Posterior cingulate gyrus (tissue), 11 donors: ENCODE results near the gene UBA7.

Experiments
- DNase-seq, 10 donors: peaks; one replicate each; pipeline versions ENCODE4 v3.0.0 to v3.0.0-alpha.2; 2020 to 2021; ENCODE audit warnings: mixed read lengths in 3 of 10
- intact Hi-C: fragments of 100-400 bp; cut with DNase I; formaldehyde crosslinking; loops from one replicate; pipeline ENCODE4 v1.15.1; 2023

UBA7 gene

DNA sequence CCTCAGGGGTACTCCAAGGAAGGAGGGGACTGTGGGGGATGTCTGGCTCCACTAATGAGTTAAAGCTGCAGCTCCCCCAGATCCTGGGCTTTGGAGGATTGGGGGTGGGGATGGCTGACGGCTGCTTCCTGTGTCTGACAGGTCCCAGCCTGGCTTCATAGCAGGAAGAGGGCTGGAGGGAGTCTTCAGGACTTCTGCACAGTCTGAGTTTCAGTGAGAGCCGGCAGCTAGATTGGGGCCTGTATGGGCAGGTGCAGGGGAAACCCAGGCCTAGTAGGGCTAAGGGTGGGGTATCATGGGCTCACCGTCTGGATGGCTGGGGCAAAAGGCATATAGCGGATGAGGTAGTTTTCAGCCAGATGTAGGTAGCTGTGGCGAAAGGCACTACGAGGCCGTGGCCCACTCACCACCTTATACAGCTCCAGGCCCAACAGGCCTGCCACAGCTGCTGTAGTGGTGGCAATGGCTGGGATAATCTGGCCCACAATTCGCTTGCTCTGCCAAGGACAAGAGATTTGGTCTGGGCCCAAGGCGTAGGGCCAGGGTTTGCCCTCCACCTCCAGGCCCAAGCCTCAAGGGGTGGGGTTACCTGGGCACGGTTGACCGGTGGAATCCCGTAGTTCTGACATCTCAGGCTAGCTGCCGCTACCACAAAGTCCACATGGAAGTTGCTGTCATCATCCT is 6.2 kb downstream of the UBA7 start:
- intact Hi-C loops: no loop called here
- DNase-seq: no peak

DNA sequence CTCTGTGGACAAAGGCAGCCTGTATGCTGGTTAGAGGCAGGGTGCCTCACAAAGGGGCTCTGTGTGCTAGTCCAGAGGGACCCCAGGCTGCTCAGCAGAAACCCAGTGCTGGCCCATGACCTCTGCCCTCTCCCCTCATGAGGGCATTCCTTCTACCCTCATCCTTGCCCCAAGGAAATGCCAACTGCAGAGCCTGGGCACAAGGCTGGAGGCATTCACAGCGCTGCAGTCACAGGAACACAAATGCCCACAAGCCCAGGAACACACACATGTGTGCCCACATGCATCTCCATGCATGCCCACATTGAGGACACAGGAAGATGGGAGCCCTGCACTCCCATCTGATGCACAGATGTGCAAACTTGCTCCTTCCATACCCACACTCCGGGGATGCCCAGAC is 6.9 kb downstream of the UBA7 start:
- no peak for DNase-seq
- intact Hi-C loops: no loop called here

DNA sequence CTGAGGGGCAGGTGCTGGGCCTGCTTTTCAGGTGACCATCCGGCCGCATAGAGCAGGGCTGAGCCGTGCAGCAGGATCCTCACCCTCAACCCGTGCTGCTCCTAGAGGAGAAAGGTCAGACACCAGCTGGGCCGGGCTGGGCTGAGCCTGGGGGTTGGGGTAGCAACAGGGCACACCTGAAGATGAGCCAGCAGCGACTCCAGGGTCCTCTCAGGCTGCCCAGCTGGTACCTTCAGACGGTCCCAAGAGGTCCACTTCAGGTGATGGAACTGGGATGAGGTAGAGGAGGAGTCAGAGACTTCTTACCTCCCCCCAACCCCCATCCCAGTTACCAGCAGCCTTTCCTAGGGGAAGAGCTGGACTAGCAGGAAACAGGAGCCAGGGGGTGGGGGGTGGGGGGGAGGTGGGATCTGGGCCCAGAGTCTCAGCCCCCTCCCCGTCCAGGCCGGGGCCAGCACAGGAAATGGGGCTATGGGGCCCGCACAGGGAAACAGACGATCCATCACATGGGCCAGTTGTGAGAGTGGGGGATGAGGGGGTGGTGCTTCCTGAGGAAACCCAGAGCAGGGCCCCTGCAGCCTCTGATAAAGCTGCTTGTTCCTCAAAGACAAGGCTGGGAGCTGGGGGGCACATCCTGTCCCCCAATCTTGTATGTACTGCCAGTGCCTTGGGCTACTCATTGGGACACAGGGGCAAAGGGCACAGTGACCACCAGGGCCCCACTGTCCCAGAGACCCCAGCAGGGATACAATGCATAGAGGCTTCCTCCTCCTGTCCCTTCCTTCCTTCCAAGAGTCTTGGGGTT is 7.7 kb downstream of the UBA7 start:
- DNase-seq: peak in 4 of 10 donors; percentile 16 to 84 (median 53)
- intact Hi-C loops: no loop called here

DNA sequence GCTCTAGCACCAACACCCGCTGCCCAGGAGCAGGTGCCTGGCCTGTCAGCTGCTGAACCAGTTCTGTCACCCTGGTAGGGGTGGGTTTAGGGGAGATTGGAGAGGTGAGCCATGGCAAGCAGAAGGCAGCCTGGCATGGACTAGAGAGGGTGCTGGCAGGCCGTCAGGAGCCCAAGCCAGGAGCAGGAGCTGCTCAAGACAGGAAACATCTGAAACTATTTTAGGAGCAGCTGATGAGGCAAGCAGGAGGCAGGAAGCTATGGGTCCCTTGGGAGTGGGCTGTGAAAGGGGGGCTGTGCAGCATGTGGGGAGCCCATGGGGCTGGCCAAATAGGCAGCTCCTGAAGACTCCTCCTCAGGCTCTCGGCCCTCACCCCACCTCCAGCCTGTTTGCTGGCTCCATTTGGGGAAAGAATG is 8.4 kb downstream of the UBA7 start:
- intact Hi-C loops: no loop called here
- DNase-seq: peak in 9 of 10 donors; percentile 18 to 89 (median 39)

DNA sequence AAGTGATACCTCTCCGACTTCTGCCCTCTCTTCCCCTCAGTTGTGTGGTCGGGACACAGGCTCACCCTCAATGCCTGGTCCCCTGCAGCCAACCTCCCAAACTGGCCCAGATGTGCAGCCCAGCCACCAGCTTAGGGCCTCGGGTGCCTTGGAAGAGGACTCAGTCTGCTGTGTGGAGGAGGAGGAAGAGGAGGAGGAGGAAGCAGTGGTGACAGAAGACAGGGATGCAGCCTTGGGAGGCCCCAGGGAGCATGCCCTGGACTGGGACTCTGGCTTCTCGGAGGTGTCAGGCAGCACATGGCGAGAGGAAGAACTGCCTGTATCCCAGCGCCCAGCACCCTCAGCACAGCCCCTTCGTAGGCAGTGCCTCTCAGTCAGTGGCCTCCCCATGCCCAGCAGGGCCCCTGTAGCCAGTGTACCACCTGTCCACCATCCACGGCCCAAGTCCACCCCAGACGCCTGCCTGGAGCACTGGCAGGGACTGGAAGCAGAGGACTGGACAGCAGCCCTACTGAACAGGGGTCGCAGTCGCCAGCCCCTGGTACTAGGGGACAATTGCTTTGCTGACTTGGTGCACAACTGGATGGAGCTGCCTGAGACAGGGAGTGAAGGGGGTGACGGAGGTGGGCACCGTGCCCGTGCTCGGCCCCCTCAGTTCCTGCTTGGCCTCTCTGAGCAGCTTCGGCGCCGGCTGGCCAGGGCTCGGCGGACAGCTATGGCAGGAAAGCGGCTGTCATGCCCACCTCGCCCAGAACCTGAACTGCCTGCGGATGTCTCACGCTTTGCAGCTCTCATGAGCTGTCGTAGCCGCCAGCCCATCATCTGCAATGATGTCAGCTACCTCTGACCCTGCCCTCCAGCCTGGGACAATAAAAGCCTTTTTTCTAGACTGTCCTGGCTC is 9.4 kb downstream of the UBA7 start:
- intact Hi-C loops: loop anchor here (5.0 kb wide), 1 partner anchor 82 kb away; the partner anchor contains the start of gene GMPPB
- DNase-seq: peak in 1 of 10 donors; percentile 85

DNA sequence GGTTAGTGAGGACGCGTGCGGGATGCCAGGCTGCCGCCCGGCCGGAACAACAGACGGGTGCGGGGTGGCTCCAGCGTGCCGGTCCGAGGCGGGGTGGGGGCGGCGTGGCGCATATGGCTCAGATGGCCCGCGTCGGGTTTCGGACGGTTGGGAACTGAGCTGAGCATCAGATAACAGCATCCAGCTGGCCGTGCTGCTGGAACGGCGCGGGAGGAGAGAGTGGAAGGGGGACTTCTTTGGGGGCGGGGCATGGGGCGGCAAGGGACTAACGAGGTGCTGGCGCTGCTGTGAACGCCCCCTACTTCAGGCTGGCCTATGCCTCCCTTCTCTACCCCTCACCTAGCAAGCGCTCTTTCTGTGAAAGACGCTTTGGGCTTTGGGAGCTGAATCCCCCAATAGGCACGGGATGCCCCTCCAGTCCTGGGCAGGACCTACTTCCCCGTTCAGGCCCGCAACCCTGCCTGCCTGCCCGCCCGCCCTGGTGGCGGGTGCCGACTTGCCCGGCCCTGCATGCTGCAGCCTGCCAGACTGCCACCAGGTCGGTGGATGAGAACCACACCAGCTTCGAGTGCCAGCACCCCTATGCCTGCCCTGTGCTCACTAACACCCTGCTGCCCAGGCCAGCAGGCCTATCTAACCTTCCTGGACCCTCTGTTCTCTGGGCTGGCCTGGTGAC is 10.2 kb downstream of the UBA7 start:
- intact Hi-C loops: loop anchor here (2.0 to 5.0 kb wide), 2 partner anchors 81 to 103 kb away; partner anchors contain the start of gene GMPPB
- peak in 2 of 10 donors; percentile 8 to 58 for DNase-seq

DNA sequence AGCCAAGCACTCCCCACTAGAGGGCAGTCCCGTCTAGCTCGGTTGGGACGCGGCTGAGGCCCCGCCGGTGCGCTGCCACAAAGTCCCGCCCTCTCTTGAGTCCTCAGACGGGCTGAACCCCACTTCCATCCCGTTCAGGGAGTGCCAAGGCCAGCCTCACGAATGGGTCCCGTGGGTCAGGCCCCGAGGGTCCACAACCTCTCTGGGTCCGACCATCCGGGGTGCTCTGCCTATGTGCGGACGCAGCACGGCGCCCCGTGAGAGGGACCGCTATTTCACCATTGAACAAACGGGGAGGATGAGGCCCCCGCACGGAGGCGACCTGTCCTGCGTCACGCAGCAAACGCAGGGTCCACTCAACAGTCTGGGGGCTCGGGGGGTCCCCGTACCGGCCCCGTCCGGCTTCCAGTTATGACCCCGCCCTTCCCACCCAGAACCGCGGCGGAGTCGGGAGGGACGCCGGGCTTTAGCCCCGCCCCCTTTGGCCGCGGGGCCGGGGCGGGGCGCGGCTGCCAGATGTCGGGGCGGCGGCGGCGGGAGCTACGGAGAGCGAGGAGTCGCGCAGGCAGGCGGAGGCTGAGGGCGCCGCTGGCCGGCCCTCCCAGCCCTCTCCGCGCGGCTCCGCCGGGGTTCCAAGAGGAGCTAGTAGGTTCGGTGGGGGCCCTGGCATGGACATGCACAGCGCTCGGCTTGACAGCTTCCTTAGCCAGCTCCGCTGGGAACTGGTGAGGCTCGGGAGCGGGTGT is 10.9 kb downstream of the UBA7 start, which contains the start of gene INKA1:
Gene INKA1, plus strand, starts transcription at position 543 of the 746 bp plus-strand sequence. Its CDS starts 132 bp downstream, at position 675.
- intact Hi-C loops: loop anchor here (1.0 to 5.0 kb wide), 3 partner anchors 36 to 104 kb away; partner anchors contain the start of gene GMPPB
- DNase-seq: peak; percentile 80 to 98 (median 90)

DNA sequence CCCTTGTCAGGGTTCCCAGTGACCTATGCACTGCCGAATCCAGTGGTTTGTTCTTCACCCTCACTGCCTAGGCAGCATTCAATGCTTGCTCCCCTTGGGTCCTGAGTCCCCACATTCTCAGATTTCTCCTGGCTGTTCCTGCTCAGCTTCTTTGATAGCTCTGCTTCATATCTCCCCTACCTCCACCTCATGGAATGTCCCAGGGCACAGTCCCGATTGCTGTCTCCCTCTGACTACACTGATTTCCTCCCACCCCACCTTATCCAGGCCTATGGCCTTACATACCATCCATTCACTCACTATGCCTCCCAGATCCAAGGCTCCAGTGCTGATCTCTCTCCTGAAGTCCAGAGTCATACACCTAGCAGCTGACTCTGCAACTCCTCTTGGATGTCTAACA is 12.6 kb downstream of the UBA7 start:
- peak in 1 of 10 donors; percentile 12 for DNase-seq
- intact Hi-C loops: loop anchor here (5.0 kb wide), 1 partner anchor 79 kb away; the partner anchor contains the start of gene GMPPB

DNA sequence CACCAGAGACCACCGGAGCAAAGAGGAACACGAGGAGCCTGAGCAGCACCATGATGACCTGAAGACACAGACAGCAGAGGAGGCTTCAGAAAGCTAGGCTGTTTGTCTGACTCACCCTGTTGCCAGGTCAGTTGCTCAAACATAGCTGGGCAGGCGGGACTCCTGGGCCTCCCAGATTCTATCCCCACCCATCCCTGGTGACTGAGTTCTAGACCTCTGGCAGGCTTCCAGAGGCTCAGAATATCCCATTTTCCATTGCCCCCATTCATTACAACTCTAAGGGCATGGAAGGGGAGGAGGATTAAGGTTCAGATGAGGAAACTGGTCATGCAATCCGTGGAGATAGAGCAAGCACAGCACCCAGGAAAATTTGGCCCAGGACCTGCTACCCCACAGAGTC is 14.0 kb downstream of the UBA7 start, which contains the start of gene CDHR4:
Gene CDHR4, minus strand, starts transcription at position 113 of the 400 bp plus-strand sequence. Its CDS starts 61 bp downstream, at position 52.
- no peak for DNase-seq
- intact Hi-C loops: loop anchor here (5.0 kb wide), 1 partner anchor 77 kb away; the partner anchor contains the start of gene GMPPB

DNA sequence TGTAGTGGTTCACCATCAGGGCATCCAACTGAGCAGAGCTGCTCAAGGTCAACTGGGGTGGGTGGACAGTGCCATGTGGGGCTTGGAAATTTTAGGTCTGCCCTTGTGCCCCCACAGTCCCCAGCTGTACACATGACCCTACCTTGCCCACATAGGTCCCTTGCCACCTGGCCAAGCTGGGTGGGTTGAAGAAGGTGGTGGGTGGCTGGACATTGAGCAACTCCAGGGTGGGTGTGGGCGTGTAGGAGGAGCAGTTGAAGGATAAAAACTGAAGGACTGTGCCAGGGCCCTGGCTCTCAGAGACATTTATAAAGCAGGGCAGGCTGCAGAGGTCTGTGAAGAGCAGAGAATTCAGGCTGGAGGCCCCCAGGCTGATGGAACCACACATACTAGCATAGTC is 14.6 kb downstream of the UBA7 start:
- peak in 1 of 10 donors; percentile 12 for DNase-seq
- intact Hi-C loops: no loop called here

DNA sequence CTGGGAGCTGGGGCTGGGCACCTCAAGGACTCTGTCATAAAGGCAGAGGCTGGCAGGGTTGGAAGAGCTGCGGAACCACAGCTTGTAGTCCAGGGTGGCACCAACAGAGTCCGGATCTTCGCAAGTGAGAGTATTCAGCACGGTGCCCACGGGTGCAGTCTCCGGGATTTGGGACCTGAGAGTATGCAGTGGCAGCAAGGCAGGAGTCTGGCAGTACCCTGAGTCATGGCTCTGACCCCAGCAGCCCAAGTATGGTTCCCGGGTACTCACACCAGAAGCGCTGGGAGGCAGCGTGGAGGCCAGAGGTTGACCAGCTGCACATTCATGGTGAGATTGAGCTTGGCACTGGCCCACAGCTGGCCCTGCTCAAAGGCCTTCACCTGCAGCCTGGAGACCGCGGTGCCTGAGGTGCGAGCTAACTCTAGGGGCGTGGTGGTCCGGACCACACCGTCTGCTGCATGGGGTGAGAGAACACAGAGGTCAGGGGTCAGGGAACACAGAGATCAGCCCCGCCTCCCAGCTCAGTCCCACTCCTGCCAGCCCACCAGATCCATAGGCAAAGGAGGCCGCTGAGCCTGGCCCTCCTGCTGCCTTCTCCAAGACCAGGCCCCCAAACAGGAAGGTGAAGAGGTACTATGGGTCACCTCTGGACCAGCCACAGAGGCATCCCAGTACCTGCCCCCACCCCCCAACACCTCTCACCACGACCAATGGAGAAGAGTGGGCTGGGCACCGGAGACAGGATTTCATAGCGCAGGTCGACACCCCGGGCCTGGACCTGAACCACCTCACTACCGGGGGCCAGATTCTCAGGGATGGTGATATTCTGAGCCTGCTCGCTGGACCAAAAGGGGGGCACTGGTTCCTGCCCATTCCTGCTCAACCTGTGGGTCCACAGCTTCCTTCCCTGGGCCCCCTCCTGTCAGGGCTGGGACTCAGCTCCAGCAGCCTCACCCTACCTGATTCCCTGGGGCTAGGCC is 18.5 kb downstream of the UBA7 start:
- intact Hi-C loops: no loop called here
- DNase-seq: peak in 2 of 10 donors; percentile 56 to 75

DNA sequence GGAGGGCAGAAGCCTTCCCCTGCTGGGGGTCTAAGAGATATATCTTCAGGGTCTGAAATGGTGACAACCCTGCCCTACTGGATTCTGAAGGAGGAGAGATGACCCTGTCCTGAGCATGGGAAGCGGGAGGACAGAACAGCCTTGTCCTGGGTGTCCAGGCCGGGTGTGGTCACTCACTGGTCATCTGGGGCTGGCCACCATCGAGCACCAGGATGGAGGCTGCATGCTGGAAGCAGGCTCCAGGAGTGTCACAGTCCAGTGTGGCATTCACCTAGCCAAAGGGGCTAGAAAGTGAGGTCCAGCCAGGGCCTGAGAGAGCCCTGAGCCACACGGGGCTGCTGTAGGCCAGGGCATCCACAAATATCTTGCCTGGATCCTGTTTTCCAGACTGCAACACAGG is 19.3 kb downstream of the UBA7 start:
- intact Hi-C loops: no loop called here
- peak in 2 of 10 donors; percentile 44 to 67 for DNase-seq

DNA sequence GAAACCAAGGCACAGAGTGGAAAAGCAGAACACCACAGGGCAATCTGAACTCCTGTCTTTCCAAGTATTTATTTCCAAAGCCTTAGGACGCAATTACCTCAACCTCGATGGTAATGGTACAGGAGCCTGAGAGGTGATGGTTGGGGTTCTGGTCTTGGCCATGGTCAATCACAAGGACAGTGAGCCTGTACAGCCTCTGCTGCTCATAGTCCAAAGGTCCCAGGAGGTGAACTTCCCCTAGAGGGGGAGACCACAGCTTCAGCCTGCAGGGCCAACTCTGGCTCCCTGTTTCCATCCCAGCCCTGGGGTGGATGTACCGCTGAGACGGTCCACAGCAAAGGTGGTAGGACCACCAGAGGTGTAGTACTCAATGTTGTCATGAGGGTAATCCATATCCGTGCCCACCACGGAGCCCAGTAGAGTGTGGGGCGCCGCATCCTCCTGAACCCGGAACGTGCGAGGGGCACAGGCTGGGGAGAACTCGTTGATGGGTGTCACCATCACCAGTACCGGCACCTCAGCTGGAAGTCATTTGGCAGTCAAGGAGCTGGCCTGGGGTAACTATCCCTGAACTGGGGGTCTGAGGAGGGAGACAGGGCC is 20.2 kb downstream of the UBA7 start:
- DNase-seq: peak in 3 of 10 donors; percentile 47 to 71 (median 53)
- intact Hi-C loops: no loop called here

DNA sequence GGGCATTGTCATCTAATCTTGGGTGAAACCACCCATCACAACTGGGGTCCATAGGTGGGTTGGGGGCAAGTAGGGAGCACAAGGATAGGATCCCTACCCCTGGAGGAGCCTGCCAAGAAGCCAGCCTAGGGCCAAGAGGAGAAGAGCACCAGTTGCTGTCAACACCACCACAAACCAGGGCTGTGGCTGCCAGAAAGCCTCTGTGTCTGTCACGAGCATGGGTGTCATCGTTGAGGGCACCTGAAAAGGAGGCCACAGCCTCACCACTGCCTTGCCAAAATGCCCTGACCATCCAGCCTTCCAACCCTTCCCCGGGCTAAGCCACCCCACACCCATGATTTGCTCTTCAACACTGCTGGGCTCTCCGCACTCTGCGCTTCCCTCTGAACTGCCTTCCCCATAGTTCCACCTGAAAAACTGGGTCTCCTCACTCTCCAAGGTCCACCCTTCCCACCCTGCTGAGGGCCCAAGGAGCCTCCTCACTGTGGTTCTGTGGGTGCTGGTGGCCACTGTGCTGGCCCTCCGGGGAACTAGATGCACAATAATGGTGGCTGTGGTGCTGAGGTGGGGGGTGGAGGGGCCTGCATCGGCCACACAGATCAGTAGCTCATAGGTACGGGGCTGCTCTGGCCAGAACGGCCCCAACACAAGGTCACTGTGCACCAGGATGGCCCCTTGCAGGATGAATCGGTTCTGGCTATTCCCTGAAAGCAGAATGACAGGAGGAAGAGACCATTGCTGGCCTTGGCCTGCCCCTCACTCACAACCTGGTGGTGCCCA is 21.2 kb downstream of the UBA7 start:
- intact Hi-C loops: no loop called here
- peak in 2 of 10 donors; percentile 41 to 58 for DNase-seq

DNA sequence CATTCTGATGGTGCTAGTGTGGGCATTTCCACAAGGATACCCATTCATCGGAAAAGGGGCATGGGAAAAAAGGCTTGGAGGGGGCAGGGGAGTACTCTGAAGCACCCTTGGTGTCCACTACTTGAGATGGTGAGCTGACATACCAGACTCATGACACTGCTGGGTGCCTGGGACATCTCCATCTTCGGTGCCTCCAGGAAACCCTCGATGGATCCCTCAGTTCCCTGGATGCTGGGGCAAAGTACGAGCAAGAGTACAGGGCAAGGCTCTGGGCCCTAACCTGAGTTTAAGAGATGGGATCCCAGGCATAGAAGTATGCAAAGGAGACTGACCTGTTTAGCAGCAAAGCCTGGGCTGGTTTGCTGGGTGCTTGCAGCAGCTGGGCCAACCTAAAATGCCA is 22.2 kb downstream of the UBA7 start:
- intact Hi-C loops: no loop called here
- peak in 2 of 10 donors; percentile 12 to 27 for DNase-seq
